H9 (cell line): ENCODE measurements around the gene ALLC. TPM values are rescaled to one million over a fixed set of nuclear protein-coding genes. Genes with fewer than 3 reads are reported as not detected.

Experiments
- DNase-seq: peaks from one replicate; pipeline ENCODE4 v3.0.0-alpha.2; 2017
- H2AFZ ChIP-seq: one replicate; pipeline ENCODE4 v1.6.1; 2013; ENCODE audit warnings: mild to moderate bottlenecking, low read length, control low read depth, moderate library complexity
- H2AK5ac ChIP-seq: 2 replicates; pipeline ENCODE4 v1.6.1; 2013; ENCODE audit warnings: low read length, control low read depth, mixed read lengths; ENCODE audit not compliant: insufficient read length
- H2BK120ac ChIP-seq: one replicate; pipeline ENCODE4 v1.6.1; 2013; ENCODE audit warnings: low read depth, mild to moderate bottlenecking, low read length, control low read depth, inconsistent platforms; ENCODE audit not compliant: poor library complexity, severe bottlenecking
- H2BK12ac ChIP-seq: 2 replicates; pipeline ENCODE4 v1.6.1; 2013; ENCODE audit warnings: low read length, control low read depth, mixed read lengths, low read depth; ENCODE audit not compliant: insufficient read length
- H2BK15ac ChIP-seq: 2 replicates; pipeline ENCODE4 v1.6.1; 2013; ENCODE audit warnings: low read depth, low read length, control low read depth
- H2BK20ac ChIP-seq: one replicate; pipeline ENCODE4 v1.6.1; 2013; ENCODE audit warnings: low read depth, mild to moderate bottlenecking, low read length, control low read depth, inconsistent platforms; ENCODE audit not compliant: poor library complexity, severe bottlenecking
- H2BK5ac ChIP-seq: 2 replicates; pipeline ENCODE4 v1.6.1; 2013; ENCODE audit warnings: low read length, control low read depth, mixed read lengths; ENCODE audit not compliant: insufficient read length
- H3K14ac ChIP-seq: 2 replicates; pipeline ENCODE4 v1.6.1; 2013; ENCODE audit warnings: low read length, control low read depth; ENCODE audit not compliant: insufficient read depth
- H3K18ac ChIP-seq: 2 replicates; pipeline ENCODE4 v1.6.1; 2013; ENCODE audit warnings: low read depth, mild to moderate bottlenecking, mixed read lengths, low read length, control low read depth; ENCODE audit not compliant: insufficient read length
- H3K23ac ChIP-seq: 2 replicates; pipeline ENCODE4 v1.6.1; 2013; ENCODE audit warnings: low read length, control low read depth, mixed read lengths, low read depth; ENCODE audit not compliant: insufficient read length
- H3K23me2 ChIP-seq: 2 replicates; pipeline ENCODE4 v1.6.1; 2013; ENCODE audit warnings: low read depth, mild to moderate bottlenecking, mixed read lengths, low read length, control low read depth; ENCODE audit not compliant: insufficient read length, poor library complexity, severe bottlenecking
- H3K27ac ChIP-seq: 2 replicates; pipeline ENCODE4 v1.5.1; 2013; ENCODE audit warnings: low read length, control low read depth, mixed read lengths, low read depth; ENCODE audit not compliant: insufficient read length
- H3K27me3 ChIP-seq: 2 replicates; pipeline ENCODE4 v1.6.1; 2013; ENCODE audit warnings: low read length, control low read depth, inconsistent platforms; ENCODE audit not compliant: insufficient read depth
- H3K4ac ChIP-seq: 2 replicates; pipeline ENCODE4 v1.6.1; 2013; ENCODE audit warnings: low read depth, mild to moderate bottlenecking, control low read depth, inconsistent platforms, low read length, moderate library complexity
- H3K4me1 ChIP-seq: 2 replicates; pipeline ENCODE4 v1.6.1; 2013; ENCODE audit warnings: low read length, control low read depth, inconsistent platforms; ENCODE audit not compliant: insufficient read depth
- H3K4me2 ChIP-seq: 2 replicates; pipeline ENCODE4 v1.6.1; 2013; ENCODE audit warnings: low read length, control low read depth, mixed read lengths; ENCODE audit not compliant: insufficient read length, insufficient read depth
- H3K56ac ChIP-seq: 2 replicates; pipeline ENCODE4 v1.6.1; 2013; ENCODE audit warnings: low read depth, mild to moderate bottlenecking, mixed read lengths, low read length, control low read depth; ENCODE audit not compliant: insufficient read length
- H3K79me1 ChIP-seq: 2 replicates; pipeline ENCODE4 v1.6.1; 2013; ENCODE audit warnings: low read depth, mild to moderate bottlenecking, moderate library complexity, low read length, control low read depth, inconsistent platforms; ENCODE audit not compliant: insufficient read depth, poor library complexity, severe bottlenecking
- H3K79me2 ChIP-seq: 2 replicates; pipeline ENCODE4 v1.6.1; 2013; ENCODE audit warnings: low read length, control low read depth, inconsistent platforms; ENCODE audit not compliant: insufficient read depth
- H3K9ac ChIP-seq: 2 replicates; pipeline ENCODE4 v1.6.1; 2013; ENCODE audit warnings: low read length, control low read depth, mixed read lengths; ENCODE audit not compliant: insufficient read length; ENCODE audit errors: extremely low read depth
- H3K9me3 ChIP-seq: one replicate; pipeline ENCODE4 v1.6.1; 2013; ENCODE audit warnings: low read depth, low read length, inconsistent platforms; ENCODE audit not compliant: control insufficient read depth
- H3T11ph ChIP-seq: one replicate; pipeline ENCODE4 v1.6.1; 2013; ENCODE audit warnings: mild to moderate bottlenecking, low read length, control low read depth, inconsistent platforms
- H4K20me1 ChIP-seq: one replicate; pipeline ENCODE4 v1.6.1; 2013; ENCODE audit not compliant: control insufficient read depth, insufficient read length, insufficient read depth
- H4K5ac ChIP-seq: 2 replicates; pipeline ENCODE4 v1.6.1; 2013; ENCODE audit warnings: low read depth, mild to moderate bottlenecking, mixed read lengths, low read length, control low read depth; ENCODE audit not compliant: insufficient read length
- H4K8ac ChIP-seq: replicated peaks from 2 replicates; pipeline ENCODE4 v1.6.1; 2013; ENCODE audit warnings: low read length, control low read depth, mixed read lengths, low read depth; ENCODE audit not compliant: insufficient read length
- H4K91ac ChIP-seq: 2 replicates; pipeline ENCODE4 v1.6.1; 2013; ENCODE audit warnings: low read depth, mild to moderate bottlenecking, moderate library complexity, mixed read lengths, low read length, control low read depth; ENCODE audit not compliant: insufficient read length
- H3K27ac Mint-ChIP-seq, 3 experiments: 2 replicates in 2 of 3; 3 replicates in 1 of 3; pipeline ENCODE4 v1.8.0; 2020 to 2021; ENCODE audit warnings: mixed read lengths in 3 of 3, mild to moderate bottlenecking in 1 of 3, moderate library complexity in 1 of 3
- H3K27me3 Mint-ChIP-seq: 2 replicates; pipeline ENCODE4 v1.8.0; 2021; ENCODE audit warnings: low read depth, mild to moderate bottlenecking, moderate library complexity, mixed read lengths
- H3K36me3 Mint-ChIP-seq, 3 experiments: 2 replicates in 2 of 3; 3 replicates in 1 of 3; pipeline ENCODE4 v1.8.0; 2020 to 2021; ENCODE audit warnings: low read depth in 3 of 3, mixed read lengths in 3 of 3; ENCODE audit not compliant: insufficient read depth in 1 of 3
- H3K4me1 Mint-ChIP-seq, 2 experiments: 2 replicates each; pipeline ENCODE4 v1.8.0; 2020; ENCODE audit warnings: mixed read lengths in 2 of 2
- H3K4me3 Mint-ChIP-seq, 2 experiments: 2 replicates in 1 of 2; 3 replicates in 1 of 2; pipeline ENCODE4 v1.8.0; 2020 to 2021; ENCODE audit warnings: mild to moderate bottlenecking in 2 of 2, mixed read lengths in 2 of 2, moderate library complexity in 1 of 2
- H3K9me3 Mint-ChIP-seq, 2 experiments: 2 replicates in 1 of 2; 3 replicates in 1 of 2; pipeline ENCODE4 v1.8.0; 2020; ENCODE audit warnings: mild to moderate bottlenecking in 2 of 2, mixed read lengths in 2 of 2, moderate library complexity in 1 of 2
- WGBS: extraction: QIAGEN DNeasy Blood & Tissue Kit; methylation state at CpG from one replicate; pipeline ENCODE4 v1.1.7; 2013; ENCODE audit warnings: missing lambda C conversion rate, low lambda C conversion rate, mixed read lengths; ENCODE audit not compliant: insufficient read length; ENCODE audit errors: extremely low coverage; 5-methylcytosine and 5-hydroxymethylcytosine counted together
- total RNA-seq: library from RNA; stranded (reverse); gene quantifications from 2 replicates; pipeline ENCODE4 v1.2.1, GENCODE V29; 2021
- TF ChIP-seq, protein P1 (sequence below): fragments of 200-600 bp; sonication (generic); conservative IDR thresholded peaks from 3 replicates; pipeline ENCODE4 v1.8.0; 2021; ENCODE audit warnings: antibody characterized with exemption, mild to moderate bottlenecking

Gene ALLC
- total RNA-seq, 1 experiment from 2014 or later = not detected

DNA sequence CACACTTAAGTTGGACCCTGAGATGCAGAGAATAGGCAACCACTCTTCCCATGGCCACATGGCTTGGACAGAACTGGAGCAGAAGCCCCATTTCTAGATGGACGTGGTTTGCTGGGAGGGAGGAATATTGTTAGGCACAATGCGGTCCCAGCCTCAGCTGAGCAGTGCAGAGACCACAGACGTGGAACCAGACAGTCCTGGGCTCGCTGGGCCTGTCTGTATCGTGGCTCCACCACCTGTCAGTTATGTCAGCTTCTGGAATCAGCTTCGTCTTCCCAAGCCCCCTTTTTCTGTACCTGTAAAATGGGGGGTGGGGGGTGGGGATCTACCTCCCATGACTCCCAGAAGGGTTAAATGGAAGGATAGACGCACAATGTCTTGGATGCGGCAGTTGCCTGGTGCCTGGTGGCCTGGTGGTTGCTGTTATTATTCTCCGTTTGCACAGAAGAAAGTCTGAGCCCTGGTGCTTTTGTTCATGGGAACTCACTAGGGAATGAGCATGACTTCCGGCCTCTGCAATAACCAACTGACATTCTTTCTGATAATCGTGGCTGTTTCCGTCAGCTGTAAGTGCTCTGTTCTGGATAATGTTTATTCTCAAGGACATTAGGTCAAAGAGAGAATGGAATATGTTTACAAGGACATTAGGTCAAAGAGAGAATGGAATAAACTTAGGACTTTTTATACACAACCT is 31.7 kb upstream of the ALLC start:
- no peak overlapping the region for H3K9ac ChIP-seq
- H3K27ac ChIP-seq = no peak overlapping the region
- Mint-ChIP-seq H3K4me3 (no peak overlapping the region), H3K9me3 (peaks cover 7 to 9% of the 10 kb centered on the region in 2 experiments; a peak in 4 of 5 replicates), H3K27ac (no peak overlapping the region), H3K4me1 (peaks cover 12% of the 10 kb centered on the region in 2 experiments), H3K36me3 (no peaks in the 10 kb centered on the region), H3K27me3 (peaks cover 4% of the 10 kb centered on the region)
- no peak overlapping the region for H2BK20ac ChIP-seq
- H2BK5ac ChIP-seq = no peak overlapping the region
- H3K4me2 ChIP-seq = no peak overlapping the region
- no peaks in the 10 kb centered on the region for H4K20me1 ChIP-seq
- no peak overlapping the region for H3K4ac ChIP-seq
- H3K9me3 ChIP-seq = no peaks in the 10 kb centered on the region
- no peak overlapping the region for H3K18ac ChIP-seq
- H4K5ac ChIP-seq = no peak overlapping the region
- H3K14ac ChIP-seq = no peak overlapping the region
- TF ChIP-seq, protein P1, sequence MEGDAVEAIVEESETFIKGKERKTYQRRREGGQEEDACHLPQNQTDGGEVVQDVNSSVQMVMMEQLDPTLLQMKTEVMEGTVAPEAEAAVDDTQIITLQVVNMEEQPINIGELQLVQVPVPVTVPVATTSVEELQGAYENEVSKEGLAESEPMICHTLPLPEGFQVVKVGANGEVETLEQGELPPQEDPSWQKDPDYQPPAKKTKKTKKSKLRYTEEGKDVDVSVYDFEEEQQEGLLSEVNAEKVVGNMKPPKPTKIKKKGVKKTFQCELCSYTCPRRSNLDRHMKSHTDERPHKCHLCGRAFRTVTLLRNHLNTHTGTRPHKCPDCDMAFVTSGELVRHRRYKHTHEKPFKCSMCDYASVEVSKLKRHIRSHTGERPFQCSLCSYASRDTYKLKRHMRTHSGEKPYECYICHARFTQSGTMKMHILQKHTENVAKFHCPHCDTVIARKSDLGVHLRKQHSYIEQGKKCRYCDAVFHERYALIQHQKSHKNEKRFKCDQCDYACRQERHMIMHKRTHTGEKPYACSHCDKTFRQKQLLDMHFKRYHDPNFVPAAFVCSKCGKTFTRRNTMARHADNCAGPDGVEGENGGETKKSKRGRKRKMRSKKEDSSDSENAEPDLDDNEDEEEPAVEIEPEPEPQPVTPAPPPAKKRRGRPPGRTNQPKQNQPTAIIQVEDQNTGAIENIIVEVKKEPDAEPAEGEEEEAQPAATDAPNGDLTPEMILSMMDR = no peak
- H3K23ac ChIP-seq = no peak overlapping the region
- H3K56ac ChIP-seq = no peak overlapping the region
- H2AK5ac ChIP-seq = no peak overlapping the region
- no peak overlapping the region for H2BK15ac ChIP-seq
- no peak overlapping the region for H2BK120ac ChIP-seq
- peak; percentile 18 for DNase-seq
- H3K23me2 ChIP-seq = no peaks in the 10 kb centered on the region
- H3K79me2 ChIP-seq = no peaks in the 10 kb centered on the region
- H2AFZ ChIP-seq = no peak overlapping the region
- H4K91ac ChIP-seq = no peak overlapping the region
- no peak overlapping the region for H2BK12ac ChIP-seq
- H3K79me1 ChIP-seq = no peaks in the 10 kb centered on the region
- whole genome bisulfite sequencing = no CpG with 5 or more reads among the region's 12 CpGs
- H3T11ph ChIP-seq = no peak overlapping the region
- no peaks in the 10 kb centered on the region for H3K4me1 ChIP-seq
- no peak overlapping the region for H4K8ac ChIP-seq
- H3K27me3 ChIP-seq = no peaks in the 10 kb centered on the region
